Trophoblast cell (in vitro differentiated cells and primary cell): ENCODE measurements around the gene ZFYVE28.

ENCODE experiments used
- DNase-seq, 2 donors: peaks; one replicate each; pipeline ENCODE4 v3.0.0-alpha.2; 2016
- H2AFZ ChIP-seq: 2 replicates; pipeline ENCODE4 v1.6.1; 2013; ENCODE audit warnings: low read length, moderate library complexity, mild to moderate bottlenecking; ENCODE audit not compliant: insufficient read depth, poor library complexity
- H2AK5ac ChIP-seq: 2 replicates; pipeline ENCODE4 v1.6.1; 2013; ENCODE audit warnings: mild to moderate bottlenecking, low read length
- H2BK120ac ChIP-seq: 2 replicates; pipeline ENCODE4 v1.6.1; 2013; ENCODE audit warnings: low read length, mild to moderate bottlenecking, moderate library complexity; ENCODE audit not compliant: insufficient read depth, poor library complexity
- H2BK12ac ChIP-seq: 2 replicates; pipeline ENCODE4 v1.6.1; 2013; ENCODE audit warnings: mild to moderate bottlenecking, low read length, moderate library complexity
- H2BK5ac ChIP-seq: 2 replicates; pipeline ENCODE4 v1.6.1; 2013; ENCODE audit warnings: low read length, low read depth, moderate library complexity, mild to moderate bottlenecking; ENCODE audit not compliant: poor library complexity
- H3K14ac ChIP-seq: 2 replicates; pipeline ENCODE4 v1.6.1; 2013; ENCODE audit warnings: mild to moderate bottlenecking, low read length
- H3K18ac ChIP-seq: 2 replicates; pipeline ENCODE4 v1.6.1; 2013; ENCODE audit warnings: mild to moderate bottlenecking, low read length
- H3K23ac ChIP-seq: 2 replicates; pipeline ENCODE4 v1.6.1; 2013; ENCODE audit warnings: low read length
- H3K27ac ChIP-seq: 2 replicates; pipeline ENCODE4 v1.5.1; 2013; ENCODE audit warnings: low read depth, mild to moderate bottlenecking, inconsistent platforms, low read length, moderate library complexity
- H3K27me3 ChIP-seq: 2 replicates; pipeline ENCODE4 v1.6.1; 2013; ENCODE audit warnings: inconsistent platforms, mild to moderate bottlenecking, low read length, moderate library complexity; ENCODE audit not compliant: insufficient read depth
- H3K36me3 ChIP-seq, 2 experiments: 1 replicate in 1 of 2; 2 replicates in 1 of 2; pipeline ENCODE4 v1.6.1; 2013; ENCODE audit warnings: low read length in 2 of 2, mild to moderate bottlenecking in 2 of 2, moderate library complexity in 1 of 2; ENCODE audit not compliant: insufficient read depth in 2 of 2, control insufficient read depth in 1 of 2
- H3K4ac ChIP-seq: 2 replicates; pipeline ENCODE4 v1.6.1; 2013; ENCODE audit warnings: low read depth, mild to moderate bottlenecking, low read length, moderate library complexity
- H3K4me1 ChIP-seq, 2 experiments: 1 replicate in 1 of 2; 2 replicates in 1 of 2; pipeline ENCODE4 v1.6.1; 2013; ENCODE audit warnings: low read length in 2 of 2, mild to moderate bottlenecking in 2 of 2, moderate library complexity in 1 of 2; ENCODE audit not compliant: insufficient read depth in 2 of 2, control insufficient read depth in 1 of 2
- H3K4me2 ChIP-seq: 2 replicates; pipeline ENCODE4 v1.6.1; 2013; ENCODE audit warnings: inconsistent platforms, mild to moderate bottlenecking, low read length, moderate library complexity
- H3K4me3 ChIP-seq: 2 replicates; pipeline ENCODE4 v1.5.1; 2013; ENCODE audit warnings: mild to moderate bottlenecking, low read depth, low read length, inconsistent platforms
- H3K79me1 ChIP-seq: one replicate; pipeline ENCODE4 v1.6.1; 2013; ENCODE audit warnings: low read length
- H3K79me2 ChIP-seq: 2 replicates; pipeline ENCODE4 v1.6.1; 2013; ENCODE audit warnings: low read length, mild to moderate bottlenecking; ENCODE audit not compliant: control insufficient read depth, insufficient read depth, poor library complexity
- H3K9ac ChIP-seq: 2 replicates; pipeline ENCODE4 v1.6.1; 2013; ENCODE audit warnings: mild to moderate bottlenecking, low read length
- H3K9me3 ChIP-seq: 2 replicates; pipeline ENCODE4 v1.6.1; 2013; ENCODE audit warnings: low read depth, mild to moderate bottlenecking, control low read depth, inconsistent platforms, low read length; ENCODE audit not compliant: insufficient read depth
- H4K12ac ChIP-seq: 2 replicates; pipeline ENCODE4 v1.6.1; 2013; ENCODE audit warnings: low read depth, mild to moderate bottlenecking, low read length, moderate library complexity
- H4K8ac ChIP-seq: 2 replicates; pipeline ENCODE4 v1.6.1; 2013; ENCODE audit warnings: low read depth, mild to moderate bottlenecking, low read length, moderate library complexity
- H4K91ac ChIP-seq: one replicate; pipeline ENCODE4 v1.6.1; 2013; ENCODE audit warnings: low read depth, mild to moderate bottlenecking, low read length, moderate library complexity
- WGBS: extraction: QIAGEN DNeasy Blood & Tissue Kit; methylation state at CpG from one replicate; pipeline ENCODE4 v1.1.7; 2013; ENCODE audit warnings: missing lambda C conversion rate; ENCODE audit not compliant: insufficient read length, insufficient coverage; ENCODE audit errors: extremely low coverage; 5-methylcytosine and 5-hydroxymethylcytosine counted together

The ZFYVE28 gene

DNA sequence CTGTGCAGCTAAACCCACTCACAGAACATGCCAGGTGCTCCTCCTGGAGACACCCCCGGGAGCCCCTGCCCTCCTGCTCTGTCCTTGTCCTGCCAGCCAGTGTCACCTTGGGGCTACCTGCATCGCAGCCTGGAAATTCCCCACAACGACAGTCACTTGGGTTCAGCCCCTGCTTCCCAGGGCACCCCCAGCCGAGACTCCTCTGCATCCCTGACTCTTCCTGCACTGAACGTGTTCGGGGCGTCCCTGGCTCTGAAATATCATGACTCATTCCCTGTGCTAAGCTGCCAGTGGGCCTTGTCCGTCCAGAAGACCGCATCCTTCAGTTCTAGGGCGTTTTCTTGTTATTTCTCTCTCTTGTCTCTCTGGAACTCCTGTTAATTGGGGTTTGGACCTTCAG lies 6.1 kb upstream of the ZFYVE28 start:
- no peaks in the 10 kb centered on the region for H3K4me1 ChIP-seq
- H3K23ac ChIP-seq = no peak overlapping the region
- no peak overlapping the region for H2AK5ac ChIP-seq
- DNase-seq = no peak
- no peak overlapping the region for H3K27ac ChIP-seq
- H3K14ac ChIP-seq = no peak overlapping the region
- no peak overlapping the region for H2BK5ac ChIP-seq
- H4K12ac ChIP-seq = no peak overlapping the region
- no peak overlapping the region for H2BK12ac ChIP-seq
- H3K79me2 ChIP-seq = no peaks in the 10 kb centered on the region
- H3K4me3 ChIP-seq = no peak overlapping the region
- peaks cover 12% of the 10 kb centered on the region for H3K27me3 ChIP-seq
- H3K36me3 ChIP-seq = no peaks in the 10 kb centered on the region
- WGBS = no CpG with 5 or more reads among the region's 10 CpGs
- no peak overlapping the region for H3K18ac ChIP-seq
- H2AFZ ChIP-seq = no peak overlapping the region
- H2BK120ac ChIP-seq = no peak overlapping the region
- no peak overlapping the region for H4K91ac ChIP-seq
- H3K4ac ChIP-seq = no peak overlapping the region
- peaks cover 4% of the 10 kb centered on the region for H3K9me3 ChIP-seq
- no peak overlapping the region for H3K9ac ChIP-seq
- no peak overlapping the region for H4K8ac ChIP-seq
- no peaks in the 10 kb centered on the region for H3K79me1 ChIP-seq
- H3K4me2 ChIP-seq = no peak overlapping the region

DNA sequence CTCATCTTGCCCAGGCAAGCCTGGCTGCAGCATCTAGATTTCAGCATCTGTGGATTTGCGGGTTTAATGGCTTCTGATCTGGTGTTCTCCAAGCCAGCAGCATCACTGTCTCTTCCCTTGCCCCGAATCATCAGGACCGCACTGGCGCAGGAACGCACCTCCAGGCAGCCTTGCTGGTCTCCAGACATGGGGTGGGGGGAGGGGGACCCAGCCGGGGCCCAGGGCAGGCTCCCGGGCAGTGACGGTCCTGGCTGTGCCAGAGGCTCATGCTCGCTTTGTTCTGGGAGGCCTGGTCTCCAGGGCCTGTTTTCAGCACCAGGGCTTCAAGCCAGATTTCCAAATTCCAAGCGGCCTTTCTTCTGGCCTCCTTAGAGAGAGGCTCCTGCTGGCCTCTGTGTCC lies 5.2 kb upstream of the ZFYVE28 start:
- WGBS = no CpG with 5 or more reads among the region's 10 CpGs

DNA sequence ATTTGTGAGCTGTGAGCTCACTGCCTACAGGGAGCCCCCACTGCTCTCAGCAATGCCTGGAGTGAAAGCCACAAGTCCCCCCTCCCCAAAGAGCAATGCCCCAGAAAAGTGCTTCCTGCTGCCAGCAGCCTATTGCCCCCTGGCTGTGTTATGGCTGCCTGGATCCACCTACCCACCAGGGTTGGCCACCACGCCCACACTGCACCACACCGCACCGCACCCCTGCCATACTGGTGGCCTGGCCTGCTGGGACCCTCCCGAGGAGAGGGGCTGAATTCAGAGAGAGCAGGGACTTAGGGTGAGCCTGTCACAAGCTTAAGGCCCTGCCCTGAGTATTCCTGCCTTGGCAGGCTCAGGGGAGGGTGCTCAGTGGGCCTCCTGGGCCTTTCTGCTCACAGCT lies 4.6 kb upstream of the ZFYVE28 start:
- Histone ChIP-seq H3K27ac (no peak overlapping the region), H3K79me1 (no peaks in the 10 kb centered on the region), H3K9me3 (peaks cover 4% of the 10 kb centered on the region), H3K23ac (no peak overlapping the region), H2BK5ac (no peak overlapping the region), H2BK12ac (no peak overlapping the region), H4K91ac (no peak overlapping the region), H3K4me1 (peaks cover 2 to 5% of the 10 kb centered on the region in 2 experiments), H2AFZ (no peak overlapping the region), H3K27me3 (peaks cover 19% of the 10 kb centered on the region), H3K4ac (no peak overlapping the region), H2BK120ac (no peak overlapping the region), H4K12ac (no peak overlapping the region), H3K36me3 (no peaks in the 10 kb centered on the region), H3K14ac (no peak overlapping the region), H3K9ac (no peak overlapping the region), H3K4me3 (peak overlapping the region; percentile 60), H4K8ac (no peak overlapping the region), H2AK5ac (no peak overlapping the region), H3K18ac (no peak overlapping the region), H3K4me2 (no peak overlapping the region), H3K79me2 (no peaks in the 10 kb centered on the region)
- WGBS = no CpG with 5 or more reads among the region's 4 CpGs
- no peak for DNase-seq

More for the DNA sequence above, 5.2 kb upstream of the ZFYVE28 start:
- no peak overlapping the region for H3K27ac ChIP-seq
- no peak overlapping the region for H3K4ac ChIP-seq
- H4K91ac ChIP-seq = no peak overlapping the region
- no peak overlapping the region for H2BK12ac ChIP-seq
- H3K14ac ChIP-seq = no peak overlapping the region
- H3K4me2 ChIP-seq = no peak overlapping the region
- DNase-seq = no peak
- no peak overlapping the region for H3K23ac ChIP-seq
- H3K79me2 ChIP-seq = no peaks in the 10 kb centered on the region
- H4K8ac ChIP-seq = no peak overlapping the region
- no peak overlapping the region for H2BK5ac ChIP-seq
- no peak overlapping the region for H2AFZ ChIP-seq
- H3K36me3 ChIP-seq = no peaks in the 10 kb centered on the region
- peaks cover 16% of the 10 kb centered on the region for H3K27me3 ChIP-seq
- no peak overlapping the region for H2AK5ac ChIP-seq
- no peak overlapping the region for H2BK120ac ChIP-seq
- no peak overlapping the region for H4K12ac ChIP-seq
- H3K9me3 ChIP-seq = peaks cover 4% of the 10 kb centered on the region
- peaks cover 2 to 3% of the 10 kb centered on the region in 2 experiments for H3K4me1 ChIP-seq
- no peak overlapping the region for H3K9ac ChIP-seq
- no peak overlapping the region for H3K18ac ChIP-seq
- no peaks in the 10 kb centered on the region for H3K79me1 ChIP-seq
- H3K4me3 ChIP-seq = no peak overlapping the region

DNA sequence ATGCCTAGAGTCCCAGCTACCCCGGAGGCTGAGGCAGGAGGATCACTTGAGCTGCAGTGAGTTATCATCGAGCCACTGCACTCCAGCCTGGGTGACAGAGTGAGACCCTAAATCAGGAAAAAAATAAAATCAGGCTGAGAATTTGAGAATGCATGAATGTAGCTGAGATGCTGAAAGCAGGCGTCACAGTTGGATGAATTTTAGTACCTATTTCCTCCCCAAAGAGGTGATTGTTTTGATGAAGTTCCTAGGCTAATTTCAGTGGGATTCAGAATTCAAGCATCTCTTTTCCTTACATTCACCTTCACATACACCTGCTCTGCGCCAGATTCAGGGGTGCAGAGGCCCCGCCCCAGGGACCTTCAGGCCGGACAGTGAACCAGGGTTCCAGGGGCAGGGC lies 3.5 kb upstream of the ZFYVE28 start:
- Histone ChIP-seq H3K4me1 (peaks cover 2 to 9% of the 10 kb centered on the region in 2 experiments), H4K8ac (no peak overlapping the region), H2BK120ac (no peak overlapping the region), H3K27ac (no peak overlapping the region), H4K91ac (no peak overlapping the region), H2BK5ac (no peak overlapping the region), H3K4me3 (no peak overlapping the region), H2AFZ (no peak overlapping the region), H2BK12ac (no peak overlapping the region), H3K9me3 (peaks cover 5% of the 10 kb centered on the region), H3K36me3 (no peaks in the 10 kb centered on the region), H3K18ac (no peak overlapping the region), H3K79me2 (no peaks in the 10 kb centered on the region), H3K4me2 (no peak overlapping the region), H2AK5ac (no peak overlapping the region), H3K79me1 (no peaks in the 10 kb centered on the region), H3K4ac (no peak overlapping the region), H3K23ac (no peak overlapping the region), H3K9ac (no peak overlapping the region), H4K12ac (no peak overlapping the region), H3K14ac (no peak overlapping the region), H3K27me3 (peaks cover 30% of the 10 kb centered on the region)
- no peak for DNase-seq
- no CpG with 5 or more reads among the region's 6 CpGs for WGBS
